SK-N-SH treated with all-trans-retinoic acid at 6 μM for 48 hours (cell line): ENCODE data around the gene DAGLA.

ENCODE experiments used
- ARNTL ChIP-seq: fragments of 450-650 bp; formaldehyde crosslinking; IDR thresholded peaks from 2 replicates; pipeline ENCODE4 v1.5.0; 2020; ENCODE audit warnings: low read depth, mild to moderate bottlenecking, moderate library complexity, borderline replicate concordance
- CREB5 ChIP-seq: fragments of 250-450 bp; sonication (Bioruptor Pico); IDR thresholded peaks from 2 replicates; pipeline ENCODE4 v1.5.1; 2020; ENCODE audit warnings: low read depth, mild to moderate bottlenecking, moderate library complexity
- CSDC2 ChIP-seq: fragments of 250-450 bp; sonication (Bioruptor Pico); IDR thresholded peaks from 2 replicates; pipeline ENCODE4 v1.5.0; 2020; ENCODE audit warnings: mild to moderate bottlenecking, moderate library complexity
- CSRNP3 ChIP-seq: fragments of 250-450 bp; sonication (Bioruptor Pico); IDR thresholded peaks from 2 replicates; pipeline ENCODE4 v1.5.1; 2021; ENCODE audit warnings: mild to moderate bottlenecking, moderate library complexity
- ISL1 ChIP-seq: fragments of 250-450 bp; sonication (Bioruptor Pico); IDR thresholded peaks from 2 replicates; pipeline ENCODE4 v2.1.2; 2022; ENCODE audit warnings: mild to moderate bottlenecking, moderate library complexity
- PATZ1 ChIP-seq: fragments of 250-450 bp; sonication (Bioruptor Pico); IDR thresholded peaks from 2 replicates; pipeline ENCODE4 v1.8.0; 2020; ENCODE audit warnings: mild to moderate bottlenecking, moderate library complexity, borderline replicate concordance
- RARB ChIP-seq: fragments of 250-450 bp; sonication (Bioruptor Pico); IDR thresholded peaks from 2 replicates; pipeline ENCODE4 v1.8.0; 2021; ENCODE audit warnings: mild to moderate bottlenecking, moderate library complexity
- SNAI2 ChIP-seq: fragments of 250-450 bp; sonication (Bioruptor Pico); IDR thresholded peaks from 2 replicates; pipeline ENCODE4 v1.5.0; 2020; ENCODE audit warnings: mild to moderate bottlenecking, moderate library complexity
- TCF4 ChIP-seq: fragments of 250-450 bp; sonication (Bioruptor Pico); IDR thresholded peaks from 2 replicates; pipeline ENCODE4 v1.8.0; 2021; ENCODE audit warnings: mild to moderate bottlenecking, moderate library complexity, borderline replicate concordance
- ZC3H10 ChIP-seq: fragments of 250-450 bp; sonication (Bioruptor Pico); IDR thresholded peaks from 2 replicates; pipeline ENCODE4 v1.5.1; 2021; ENCODE audit warnings: mild to moderate bottlenecking, moderate library complexity
- ZFP3 ChIP-seq: fragments of 250-450 bp; sonication (Bioruptor Pico); IDR thresholded peaks from 2 replicates; pipeline ENCODE4 v1.5.0; 2020; ENCODE audit warnings: mild to moderate bottlenecking, moderate library complexity
- ZNF565 ChIP-seq: fragments of 450-650 bp; formaldehyde crosslinking; conservative IDR thresholded peaks from 2 replicates; pipeline ENCODE4 v1.5.0; 2020; ENCODE audit warnings: low read depth, mild to moderate bottlenecking, moderate library complexity
- ZNF8 ChIP-seq: fragments of 450-650 bp; formaldehyde crosslinking; IDR thresholded peaks from 2 replicates; pipeline ENCODE4 v1.5.0; 2020; ENCODE audit warnings: mild to moderate bottlenecking, moderate library complexity

- TF ChIP-seq PATZ1 (CRISPR knock-in tag) (no peak), TCF4 (CRISPR knock-in tag) (no peak), CSDC2 (CRISPR knock-in tag) (no peak), ZNF8 (CRISPR knock-in tag) (no peak), CREB5 (CRISPR knock-in tag) (no peak), ARNTL (CRISPR knock-in tag) (no peak), SNAI2 (no peak), ZFP3 (no peak), ISL1 (CRISPR knock-in tag) (no peak), RARB (no peak), ZNF565 (no peak), ZC3H10 (CRISPR knock-in tag) (no peak), CSRNP3 (CRISPR knock-in tag) (no peak)
These were observed 66.4 kb downstream of the DAGLA start for GRCh38 chr11:61746442-61747191.
